SKM-1 (cell line): ENCODE data around the gene SLC41A1.

Source experiments
- DNase-seq: peaks from one replicate; lab custom pipeline; 2025; ENCODE audit not compliant: unreplicated experiment; lab: John Stamatoyannopoulos, UW

SLC41A1 gene

DNA sequence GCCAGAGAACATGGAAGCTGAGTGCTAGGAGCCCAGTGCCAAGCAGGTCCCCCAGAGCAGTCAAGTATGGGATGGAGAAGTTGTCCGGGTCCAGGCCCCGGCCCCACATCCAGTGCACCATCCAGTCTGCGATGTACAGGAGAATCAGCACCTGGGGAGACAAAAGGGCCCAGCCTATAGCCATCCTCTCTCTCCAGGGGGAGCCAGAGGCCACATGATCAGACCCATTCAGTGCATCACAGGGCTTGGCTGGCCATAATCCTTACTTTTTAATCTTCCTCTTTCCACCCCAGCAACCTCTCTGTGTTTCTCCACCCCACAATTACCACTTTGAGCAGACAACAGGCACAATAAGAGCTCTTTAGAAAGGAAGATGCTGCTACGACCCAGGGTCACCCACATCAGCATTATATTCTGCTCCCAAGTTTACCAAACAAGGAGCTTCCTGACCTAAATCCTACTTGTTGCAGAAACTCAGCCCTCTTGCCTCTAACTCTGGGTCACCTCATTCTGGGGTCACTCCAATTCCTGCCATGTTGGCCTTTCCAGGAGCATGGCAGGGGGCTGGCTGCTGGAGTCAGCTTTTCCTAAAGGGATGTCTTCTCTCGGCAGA is 21.3 kb downstream of the SLC41A1 start:
- DNase-seq, result peak; percentile 81

- DNase-seq, result no peak
Observed at GRCh38 chr1:205787287-205787916, 25.6 kb downstream of the SLC41A1 start.

- DNase-seq, result no peak
Observed at GRCh38 chr1:205786601-205787000, 26.4 kb downstream of the SLC41A1 start.

DNA sequence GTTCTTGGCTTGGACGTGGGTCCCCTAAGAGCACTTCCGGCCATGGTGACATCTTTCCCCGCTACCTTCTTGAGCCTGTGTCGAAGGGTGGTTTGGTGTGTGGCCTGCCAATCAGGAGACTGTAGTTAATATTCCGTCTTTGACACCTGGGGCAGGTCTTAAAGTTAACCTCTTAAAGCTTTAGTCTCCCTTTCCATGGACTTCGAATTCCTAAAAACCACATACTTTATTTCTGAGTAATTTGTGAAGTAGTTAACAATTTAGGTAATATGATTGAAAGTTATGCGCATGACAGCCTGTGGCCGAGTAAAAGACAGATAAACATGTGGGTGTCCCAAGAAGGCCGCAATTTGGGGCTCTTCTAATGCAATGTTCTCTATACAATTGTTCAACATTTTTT is 27.6 kb downstream of the SLC41A1 start:
- no peak for DNase-seq

- no peak for DNase-seq
Observed at GRCh38 chr1:205783904-205784303, 29.1 kb downstream of the SLC41A1 start.

DNA sequence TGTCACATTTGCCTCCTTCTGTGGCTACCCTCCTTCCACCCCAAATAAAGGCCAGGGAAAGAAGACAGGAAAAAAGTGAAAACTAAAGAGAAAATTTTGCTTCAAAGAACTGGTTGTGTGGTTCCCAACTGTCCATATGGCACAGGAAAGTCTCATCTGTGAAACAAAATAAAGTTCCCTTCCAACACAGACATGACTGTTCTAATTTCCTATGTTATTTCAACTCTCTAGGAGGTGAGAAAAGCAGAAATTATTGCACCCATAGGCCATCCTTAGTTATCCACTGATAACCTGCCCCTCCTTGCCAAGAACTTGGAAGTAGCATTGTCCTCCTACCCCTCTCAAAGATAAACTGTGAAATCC is 29.6 kb downstream of the SLC41A1 start:
- no peak for DNase-seq

GRCh38 chr1:205782627-205783432 is 30.2 kb downstream of the SLC41A1 start:
- no peak for DNase-seq

DNA sequence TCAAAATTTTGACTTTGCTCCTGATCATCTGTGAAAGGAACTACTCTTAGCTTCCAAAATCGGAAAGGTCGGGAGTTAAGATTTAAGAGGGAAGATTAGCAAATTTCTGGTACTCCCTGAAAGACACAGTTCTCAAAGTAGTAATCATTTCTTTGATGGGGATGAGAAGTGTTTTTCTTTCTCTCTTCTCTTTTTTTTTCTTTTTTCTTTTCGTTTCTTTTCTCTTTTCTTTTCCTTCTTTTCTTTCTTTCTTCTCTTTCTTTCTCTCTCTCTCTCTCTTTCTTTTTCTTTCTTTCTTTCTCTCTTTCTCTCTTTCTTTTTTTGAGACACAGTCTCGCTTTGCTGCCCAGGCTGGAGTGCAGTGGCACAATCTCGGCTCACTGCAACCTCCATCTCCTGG is 32.7 kb downstream of the SLC41A1 start:
- DNase-seq, result no peak

DNA sequence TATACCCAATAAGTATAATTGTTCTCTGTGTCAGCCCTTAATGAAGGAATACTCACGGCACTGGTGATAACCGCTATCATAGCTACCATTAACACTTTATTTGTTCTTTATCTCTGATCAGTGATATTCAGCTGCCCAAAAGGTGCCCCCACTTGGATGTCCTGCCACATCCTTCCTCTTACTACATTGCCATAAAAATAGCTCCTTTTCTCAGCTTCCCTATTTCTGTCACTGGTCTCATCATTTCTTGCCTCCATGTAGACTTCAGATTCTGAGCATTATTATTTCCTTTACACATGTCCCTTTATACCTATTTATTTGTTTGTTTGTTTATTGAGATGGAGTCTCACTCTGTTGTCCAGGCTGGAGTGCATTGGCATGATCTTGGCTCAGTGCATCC is 35.0 kb downstream of the SLC41A1 start:
- DNase-seq, result peak; percentile 86

DNA sequence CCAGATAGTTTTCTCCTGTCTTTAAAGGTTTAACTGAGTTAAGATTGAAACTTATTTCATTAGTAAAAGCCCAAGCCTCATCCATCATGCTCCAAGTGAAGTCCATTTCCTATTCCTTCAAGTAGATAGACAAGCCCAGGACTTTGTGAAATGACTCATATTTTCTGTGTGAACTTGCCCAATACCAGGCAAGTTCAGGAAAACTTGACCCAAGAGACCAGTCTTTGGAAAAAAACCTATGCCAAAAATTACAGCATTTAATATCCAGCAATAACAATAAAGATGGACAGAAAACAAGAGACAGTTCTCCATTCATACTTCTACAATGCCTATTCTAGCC is 37.3 kb downstream of the SLC41A1 start:
- no peak for DNase-seq

DNA sequence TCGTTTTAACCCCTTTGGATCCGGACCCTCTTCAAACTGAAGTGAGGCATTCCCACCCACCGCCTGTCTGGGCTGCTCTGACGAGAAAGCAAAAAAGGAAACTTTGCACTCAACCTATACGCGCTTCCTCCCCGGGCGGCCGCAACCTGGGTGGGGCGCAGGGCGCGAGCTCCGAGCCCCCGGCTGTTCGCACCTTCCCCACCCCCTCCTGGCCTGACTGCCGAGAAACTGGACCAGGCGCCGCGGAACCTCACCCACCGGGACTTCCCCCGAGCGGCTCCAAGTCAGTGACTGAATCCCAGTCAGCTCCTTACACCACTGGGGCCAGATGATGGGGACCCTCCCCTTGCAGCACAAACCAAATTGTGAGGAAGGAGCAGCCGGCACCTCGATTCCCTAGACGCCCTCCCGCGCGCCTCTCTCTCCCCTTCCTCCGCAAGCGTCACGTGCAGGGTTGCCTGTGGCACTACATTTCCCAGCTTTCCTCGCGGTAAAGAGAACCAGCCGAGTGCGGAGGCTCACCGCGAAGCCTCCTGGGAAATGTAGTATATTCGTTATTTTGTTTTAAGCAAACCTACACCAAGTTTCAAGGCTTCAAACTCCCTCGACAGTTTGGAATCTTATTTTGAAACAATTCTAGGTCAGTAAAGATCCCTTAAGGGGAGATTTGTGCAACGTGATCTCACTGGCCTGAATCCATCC is 37.8 kb downstream of the SLC41A1 start, which contains the start of gene RAB29:
RAB29 (minus strand) TSS at position 468 of the 702 bp plus-strand sequence. CDS start 526 bp downstream, outside the sequence.
- peak; percentile 93 for DNase-seq

GRCh38 chr1:205774198-205775014 is 38.6 kb downstream of the SLC41A1 start:
- no peak for DNase-seq

DNA sequence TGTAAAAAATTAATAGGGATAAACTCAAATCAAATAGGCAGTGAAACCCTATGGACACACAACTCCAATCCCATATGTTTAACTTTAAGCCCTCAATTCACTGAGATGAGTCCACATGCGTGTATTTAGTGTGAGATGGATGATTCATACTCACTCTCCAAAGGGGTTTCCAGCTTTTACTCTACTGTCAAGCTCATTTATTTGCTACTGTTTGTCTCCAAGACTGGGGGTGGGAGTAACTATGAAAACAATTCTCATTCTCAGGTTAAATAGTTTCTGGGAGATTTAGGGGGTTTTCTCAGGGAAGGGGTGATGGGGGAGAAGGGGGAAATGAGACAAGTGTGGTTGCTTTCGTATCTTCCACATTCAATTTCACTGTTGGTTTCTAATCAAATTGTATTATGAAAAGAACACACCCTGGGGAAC is 40.4 kb downstream of the SLC41A1 start:
- no peak for DNase-seq

GRCh38 chr1:205770618-205771017 is 42.4 kb downstream of the SLC41A1 start:
- no peak for DNase-seq

GRCh38 chr1:205769641-205770365 is 43.2 kb downstream of the SLC41A1 start:
- DNase-seq, result no peak

- DNase-seq, result no peak
Observed at GRCh38 chr1:205767248-205767647, 45.8 kb downstream of the SLC41A1 start.

- DNase-seq, result no peak
Observed at GRCh38 chr1:205766570-205766969, 46.4 kb downstream of the SLC41A1 start.

GRCh38 chr1:205766038-205766437 is 47.0 kb downstream of the SLC41A1 start:
- DNase-seq, result no peak

GRCh38 chr1:205764578-205764977 is 48.4 kb downstream of the SLC41A1 start:
- DNase-seq, result no peak

DNA sequence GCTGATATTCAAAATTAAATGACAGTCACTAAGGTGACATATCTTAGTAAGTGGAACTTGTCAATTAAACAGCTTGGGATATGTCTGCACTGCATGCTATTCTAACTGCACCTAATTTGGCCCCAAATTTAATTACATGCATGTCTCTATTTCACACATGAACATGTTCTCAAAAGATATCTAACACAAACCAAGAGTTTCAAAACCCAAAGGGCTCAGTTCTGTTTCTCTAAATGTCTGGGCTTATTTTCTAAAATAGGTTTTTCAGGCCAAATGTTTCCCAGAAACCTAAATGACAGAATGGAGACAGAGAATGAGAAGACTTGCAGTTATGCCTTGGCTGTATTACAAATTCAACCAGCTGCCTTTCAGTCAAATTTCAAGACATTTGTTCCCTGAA is 49.0 kb downstream of the SLC41A1 start:
- DNase-seq, result no peak
